Mucosa of descending colon (tissue), 3 donors: ENCODE data around the gene LHFPL3. TPM values are rescaled to one million over a fixed set of nuclear protein-coding genes. Genes with fewer than 3 reads are reported as not detected.

Source experiments
- ATAC-seq: fragments of 200-7000 bp; cut with Tn5 transposase; one replicate; pipeline ENCODE4 v1.9.1; 2020; ENCODE audit warnings: mild to moderate bottlenecking, moderate library complexity
- DNase-seq, 3 donors: peaks; one replicate each; pipeline ENCODE4 v3.0.0-alpha.2; 2020
- H3K36me3 ChIP-seq: fragments of 200-600 bp; one replicate; pipeline ENCODE4 v1.8.0; 2021; ENCODE audit warnings: low read depth, mild to moderate bottlenecking
- H3K4me1 ChIP-seq: fragments of 200-600 bp; one replicate; pipeline ENCODE4 v1.8.0; 2021; ENCODE audit warnings: low read depth, mild to moderate bottlenecking
- H3K4me3 ChIP-seq: fragments of 200-600 bp; one replicate; pipeline ENCODE4 v1.8.0; 2021; ENCODE audit warnings: mild to moderate bottlenecking
- H3K9me3 ChIP-seq: fragments of 200-600 bp; one replicate; pipeline ENCODE4 v1.8.0; 2021; ENCODE audit warnings: mild to moderate bottlenecking
- CTCF ChIP-seq: fragments of 200-600 bp; IDR thresholded peaks from one replicate; pipeline ENCODE4 v1.8.0; 2022; ENCODE audit warnings: antibody characterized with exemption, mild to moderate bottlenecking
- intact Hi-C, 2 donors: fragments of 100-400 bp; cut with DNase I in 1 of 2; cut with micrococcal nuclease in 1 of 2; formaldehyde crosslinking; loops; one replicate each; pipeline versions ENCODE4 v1.11.0 to v1.11.1; 2022; cut with DNase I, micrococcal nuclease
- total RNA-seq, 3 donors: library from RNA; stranded (reverse); fragmentation: NEBNext Ultra II Directional in 2 of 3; extraction: Animal tissue kit (Norgen Biotek cat#: 25700) in 2 of 3; gene quantifications; one replicate each; pipeline versions ENCODE4 v1.2.1 to v1.2.4, GENCODE V29; 2021 to 2023
- donor health status: DM: no; HTN: no; CAD: no; lungs with moderate emphysema.
- donor health status: DM: no; HTN: no; CAD: no.
- donor health status: DM: no; HTN: yes; CAD: no.

Gene LHFPL3
- total RNA-seq, 3 donors from 2014 or later: 0.26 to 0.57 (median 0.31) TPM

GRCh38 chr7:104878577-104878976 lies 550.2 kb downstream of the LHFPL3 start:
- TF ChIP-seq CTCF: no peak
- intact Hi-C loops: no loop called here
- Histone ChIP-seq H3K9me3 (peaks cover 4% of the 10 kb centered on the region), H3K36me3 (no peaks in the 10 kb centered on the region), H3K4me1 (peaks cover 5% of the 10 kb centered on the region), H3K4me3 (no peak overlapping the region)
- no peak for DNase-seq
- ATAC-seq: no peak

GRCh38 chr7:104883248-104883717 lies 554.9 kb downstream of the LHFPL3 start:
- intact Hi-C loops: no loop called here
- Histone ChIP-seq H3K9me3 (peaks cover 4% of the 10 kb centered on the region), H3K36me3 (no peaks in the 10 kb centered on the region), H3K4me3 (no peak overlapping the region), H3K4me1 (peaks cover 8% of the 10 kb centered on the region)
- no peak for TF ChIP-seq CTCF
- DNase-seq (no peak), ATAC-seq (peak; percentile 1)

GRCh38 chr7:104883718-104884452 lies 555.5 kb downstream of the LHFPL3 start:
- intact Hi-C loops: no loop called here
- TF ChIP-seq CTCF: peak; percentile 88
- peak; percentile 99 for ATAC-seq
- Histone ChIP-seq H3K9me3 (peaks cover 4% of the 10 kb centered on the region), H3K36me3 (no peaks in the 10 kb centered on the region), H3K4me1 (peaks cover 8% of the 10 kb centered on the region), H3K4me3 (no peak overlapping the region)
- peak; percentile 90 to 98 (median 96) for DNase-seq

- no peak for TF ChIP-seq CTCF
- intact Hi-C loops: no loop called here
- H3K4me3 ChIP-seq: no peak overlapping the region
- H3K4me1 ChIP-seq: peaks cover 8% of the 10 kb centered on the region
- H3K36me3 ChIP-seq: no peaks in the 10 kb centered on the region
- ATAC-seq (no peak), DNase-seq (no peak)
- no peaks in the 10 kb centered on the region for H3K9me3 ChIP-seq
Measured at GRCh38 chr7:104886651-104887050, 558.2 kb downstream of the LHFPL3 start.

GRCh38 chr7:104890216-104890615 lies 561.8 kb downstream of the LHFPL3 start:
- DNase-seq: no peak
- no peak for TF ChIP-seq CTCF
- intact Hi-C loops: no loop called here
- H3K36me3 ChIP-seq: no peaks in the 10 kb centered on the region
- H3K4me1 ChIP-seq: no peaks in the 10 kb centered on the region
- ATAC-seq: no peak
- no peak overlapping the region for H3K4me3 ChIP-seq
- H3K9me3 ChIP-seq: no peaks in the 10 kb centered on the region
